Osteocyte (in vitro differentiated cells): Measurements from ENCODE around the gene COL15A1. TPM values are rescaled to one million over a fixed set of nuclear protein-coding genes. Genes with fewer than 3 reads are reported as not detected.

Experiments
- DNase-seq: peaks from one replicate; pipeline ENCODE4 v3.0.0; 2021; ENCODE audit warnings: mixed read lengths; ENCODE audit not compliant: unreplicated experiment; ENCODE audit errors: extremely low spot score
- H3K27ac Mint-ChIP-seq: one replicate; pipeline ENCODE4 v1.8.0; 2021; ENCODE audit warnings: mild to moderate bottlenecking, mixed read lengths; ENCODE audit not compliant: unreplicated experiment
- H3K27me3 Mint-ChIP-seq: one replicate; pipeline ENCODE4 v1.8.0; 2021; ENCODE audit warnings: mixed read lengths; ENCODE audit not compliant: unreplicated experiment
- H3K36me3 Mint-ChIP-seq: one replicate; pipeline ENCODE4 v1.8.0; 2021; ENCODE audit warnings: mixed read lengths; ENCODE audit not compliant: unreplicated experiment
- H3K4me1 Mint-ChIP-seq: one replicate; pipeline ENCODE4 v1.8.0; 2021; ENCODE audit warnings: mixed read lengths; ENCODE audit not compliant: unreplicated experiment
- H3K4me3 Mint-ChIP-seq: one replicate; pipeline ENCODE4 v1.8.0; 2021; ENCODE audit warnings: mild to moderate bottlenecking, moderate library complexity, mixed read lengths; ENCODE audit not compliant: unreplicated experiment
- H3K9me3 Mint-ChIP-seq: one replicate; pipeline ENCODE4 v1.8.0; 2021; ENCODE audit warnings: mixed read lengths; ENCODE audit not compliant: unreplicated experiment
- CTCF ChIP-seq: fragments of 200-600 bp; sonication (generic); IDR thresholded peaks from 2 replicates; pipeline ENCODE4 v1.5.0; 2021; ENCODE audit warnings: antibody characterized with exemption, mild to moderate bottlenecking, moderate library complexity
- total RNA-seq: library from RNA; stranded (reverse); gene quantifications from 2 replicates; pipeline ENCODE4 v1.2.1, GENCODE V29; 2021

COL15A1 gene
- total RNA-seq, 1 donor from 2014 or later = 0.81 TPM

GRCh38 chr9:99029083-99029645, 85.5 kb downstream of the COL15A1 start:
- Mint-ChIP-seq H3K27ac (peak overlapping the region; percentile 76), H3K9me3 (peaks cover 8% of the 10 kb centered on the region), H3K4me1 (peaks cover 17% of the 10 kb centered on the region), H3K4me3 (no peak overlapping the region), H3K36me3 (no peaks in the 10 kb centered on the region), H3K27me3 (no peaks in the 10 kb centered on the region)
- no peak for TF ChIP-seq CTCF
- DNase-seq = no peak

GRCh38 chr9:99030092-99030511, 86.4 kb downstream of the COL15A1 start:
- Mint-ChIP-seq H3K36me3 (no peaks in the 10 kb centered on the region), H3K4me1 (peaks cover 17% of the 10 kb centered on the region), H3K27me3 (no peaks in the 10 kb centered on the region), H3K9me3 (peaks cover 8% of the 10 kb centered on the region), H3K27ac (peak overlapping the region; percentile 76), H3K4me3 (no peak overlapping the region)
- no peak for TF ChIP-seq CTCF
- no peak for DNase-seq

GRCh38 chr9:99030610-99031109, 87.0 kb downstream of the COL15A1 start:
- Mint-ChIP-seq H3K27ac (peak overlapping the region; percentile 76), H3K4me3 (no peak overlapping the region), H3K4me1 (peaks cover 17% of the 10 kb centered on the region), H3K36me3 (no peaks in the 10 kb centered on the region), H3K27me3 (no peaks in the 10 kb centered on the region), H3K9me3 (peaks cover 8% of the 10 kb centered on the region)
- no peak for TF ChIP-seq CTCF
- DNase-seq = no peak

GRCh38 chr9:99031319-99031718, 87.6 kb downstream of the COL15A1 start:
- DNase-seq = no peak
- H3K27ac Mint-ChIP-seq = no peak overlapping the region
- no peaks in the 10 kb centered on the region for H3K36me3 Mint-ChIP-seq
- H3K4me1 Mint-ChIP-seq = peaks cover 17% of the 10 kb centered on the region
- H3K4me3 Mint-ChIP-seq = no peak overlapping the region
- peaks cover 8% of the 10 kb centered on the region for H3K9me3 Mint-ChIP-seq
- no peak for TF ChIP-seq CTCF
- no peaks in the 10 kb centered on the region for H3K27me3 Mint-ChIP-seq

GRCh38 chr9:99031994-99032393, 88.3 kb downstream of the COL15A1 start:
- Mint-ChIP-seq H3K27ac (no peak overlapping the region), H3K4me3 (no peak overlapping the region)

More at GRCh38 chr9:99031994-99032393, 88.3 kb downstream of the COL15A1 start:
- TF ChIP-seq CTCF = no peak
- Mint-ChIP-seq H3K36me3 (no peaks in the 10 kb centered on the region), H3K4me1 (peaks cover 17% of the 10 kb centered on the region), H3K9me3 (peaks cover 8% of the 10 kb centered on the region), H3K27me3 (no peaks in the 10 kb centered on the region)
- no peak for DNase-seq
